ENCODE measurements around the gene PREPL.

GRCh38 chr2:44277541-44277940 is 83.8 kb downstream of the PREPL start:
- TF ChIP-seq HNRNPUL1 (IDR thresholded peaks at IDR 0.05; ENCODE audit: low read length) (no peak), KDM2B (CRISPR knock-in tag; IDR thresholded peaks at IDR 0.05) (no peak), USF2 (CRISPR knock-in tag; IDR thresholded peaks at IDR 0.05) (no peak), ZBTB33 (CRISPR knock-in tag; IDR thresholded peaks at IDR 0.05) (no peak), MYC (IDR thresholded peaks at IDR 0.05; ENCODE audit: low read depth, low read length) (no peak), MYC (CRISPR knock-in tag; IDR thresholded peaks at IDR 0.05; ENCODE audit: borderline replicate concordance, low read depth) (no peak), SUPT5H (IDR thresholded peaks at IDR 0.05) (no peak), ZBTB9 (CRISPR knock-in tag; IDR thresholded peaks at IDR 0.05) (no peak), ARID3A (IDR thresholded peaks at IDR 0.05; ENCODE audit: borderline replicate concordance, low read depth, low read length) (no peak), MYBL2 (IDR thresholded peaks at IDR 0.05; ENCODE audit: low read depth) (no peak), MYBL2 (CRISPR knock-in tag; IDR thresholded peaks at IDR 0.05; ENCODE audit: borderline replicate concordance) (no peak)

All from K562 (cell line).